ENCODE results near the gene KLRF1.

Gene KLRF1

GRCh38 chr12:9827209-9827888 lies at the start of gene KLRF1:
TSS of gene KLRF1 (plus strand) at chr12:9827481. CDS start at chr12:9827545, 64 bp downstream.
- DNase-seq (ENCODE audit: low spot score) = no peak

GRCh38 chr12:9779209-9779608 lies 48.1 kb upstream of the KLRF1 start:
- no peak for DNase-seq (ENCODE audit: low spot score)

- no peak for DNase-seq (ENCODE audit: low spot score)
Observed at GRCh38 chr12:9781360-9781759, 45.9 kb upstream of the KLRF1 start.

- no peak for DNase-seq (ENCODE audit: low spot score)
Observed at GRCh38 chr12:9782547-9783382, 44.5 kb upstream of the KLRF1 start.

GRCh38 chr12:9784326-9784725 lies 43.0 kb upstream of the KLRF1 start:
- DNase-seq (ENCODE audit: low spot score) = no peak

GRCh38 chr12:9784816-9785215 lies 42.5 kb upstream of the KLRF1 start:
- no peak for DNase-seq (ENCODE audit: low spot score)

- DNase-seq (ENCODE audit: low spot score) = peak; percentile 18
Observed at GRCh38 chr12:9786726-9787717, 40.3 kb upstream of the KLRF1 start.

GRCh38 chr12:9792185-9792900 lies 34.9 kb upstream of the KLRF1 start:
- DNase-seq (ENCODE audit: low spot score) = no peak

- no peak for DNase-seq (ENCODE audit: low spot score)
Observed at GRCh38 chr12:9792961-9793617, 34.2 kb upstream of the KLRF1 start.

GRCh38 chr12:9793779-9794395 lies 33.4 kb upstream of the KLRF1 start:
- no peak for DNase-seq (ENCODE audit: low spot score)

- no peak for DNase-seq (ENCODE audit: low spot score)
Observed at GRCh38 chr12:9794484-9795093, 32.7 kb upstream of the KLRF1 start.

- no peak for DNase-seq (ENCODE audit: low spot score)
Observed at GRCh38 chr12:9795945-9796344, 31.3 kb upstream of the KLRF1 start.

- DNase-seq (ENCODE audit: low spot score) = no peak
Observed at GRCh38 chr12:9796346-9796745, 30.9 kb upstream of the KLRF1 start.

GRCh38 chr12:9796971-9797370 lies 30.3 kb upstream of the KLRF1 start:
- no peak for DNase-seq (ENCODE audit: low spot score)

- peak; percentile 22 for DNase-seq (ENCODE audit: low spot score)
Observed at GRCh38 chr12:9797722-9798619, 29.3 kb upstream of the KLRF1 start.

GRCh38 chr12:9799961-9800360 lies 27.3 kb upstream of the KLRF1 start:
- DNase-seq (ENCODE audit: low spot score) = no peak

GRCh38 chr12:9805883-9806282 lies 21.4 kb upstream of the KLRF1 start:
- no peak for DNase-seq (ENCODE audit: low spot score)

GRCh38 chr12:9806714-9807113 lies 20.6 kb upstream of the KLRF1 start:
- no peak for DNase-seq (ENCODE audit: low spot score)

- DNase-seq (ENCODE audit: low spot score) = no peak
Observed at GRCh38 chr12:9808504-9808903, 18.8 kb upstream of the KLRF1 start.
